ENCODE results near the gene IL17B.

- TF ChIP-seq POLR2AphosphoS5 (IDR thresholded peaks at IDR 0.05; ENCODE audit: low read depth) (no peak), CTCF (conservative IDR thresholded peaks at IDR 0.05; ENCODE audit: low read depth in 2 of 2) (no peak), EZH2 (IDR thresholded peaks at IDR 0.05; ENCODE audit: low read depth, unreplicated experiment) (no peak), REST (IDR thresholded peaks at IDR 0.05; ENCODE audit: unreplicated experiment) (no peak), CREB1 (CRISPR knock-in tag; IDR thresholded peaks at IDR 0.05; ENCODE audit: low read depth) (no peak), ETS1 (IDR thresholded peaks at IDR 0.05) (no peak), ZNF462 (CRISPR knock-in tag; IDR thresholded peaks at IDR 0.05) (no peak), STAT1 (IDR thresholded peaks at IDR 0.05; ENCODE audit: unreplicated experiment) (no peak), NANOG (IDR thresholded peaks at IDR 0.05; ENCODE audit: borderline replicate concordance) (no peak), JUNB (IDR thresholded peaks at IDR 0.05; ENCODE audit: unreplicated experiment) (no peak), ZNF114 (CRISPR knock-in tag; IDR thresholded peaks at IDR 0.05) (no peak)
Observed at GRCh38 chr5:149363358-149363757, 15.7 kb downstream of the IL17B start.

Data from GM23338 (cell line).